OCI-LY3 (cell line): ENCODE measurements around the gene LAT.

ENCODE experiments used
- CTCF ChIP-seq: fragments of 200-600, 300-600 bp; sonication (generic); IDR thresholded peaks from 2 replicates; pipeline ENCODE4 v1.5.1; 2014; ENCODE audit warnings: antibody characterized with exemption, low read length, low read depth
- EZH2phosphoT487 ChIP-seq: fragments of 200-600 bp; shearing (Covaris generic); IDR thresholded peaks from 2 replicates; pipeline ENCODE4 v1.6.1; 2018; ENCODE audit warnings: antibody characterized with exemption, mixed run types, low read depth

GRCh38 chr16:28992496-28992895, 7.6 kb downstream of the LAT start:
- TF ChIP-seq EZH2phosphoT487 (no peak), CTCF (no peak)
